IMR-90 (cell line): ENCODE measurements around the gene NPY2R. TPM values are rescaled to one million over a fixed set of nuclear protein-coding genes. Genes with fewer than 3 reads are reported as not detected.

ENCODE experiments used
- ATAC-seq: fragments of 200-7000 bp; cut with Tn5 transposase; 2 replicates; pipeline ENCODE4 v1.9.1; 2020; ENCODE audit warnings: low read depth, mild to moderate bottlenecking, moderate library complexity
- BruUV-seq: library from RNA; stranded (reverse); fragments of 400-500 nt; replicated peaks from 2 replicates; lab custom pipeline; 2021; lab: Mats Ljungman, UMichigan
- CTCF ChIA-PET: fragments of 300-600 bp; formaldehyde crosslinking; extraction: SDS; loops from one replicate; lab custom pipeline; 2021; ENCODE audit warnings: antibody characterized with exemption; lab: Yijun Ruan, JAX
- POLR2A ChIA-PET: fragments of 300-600 bp; sonication (Branson Sonifier 250); formaldehyde crosslinking; loops from one replicate; lab custom pipeline; 2022; ENCODE audit warnings: antibody characterized with exemption; ENCODE audit not compliant: unreplicated experiment; lab: Charles Lee
- DNase-seq: peaks from one replicate; pipeline ENCODE4 v3.0.0; 2013
- H2AFZ ChIP-seq: replicated peaks from 2 replicates; pipeline ENCODE3; 2013; ENCODE audit warnings: low read length, mild to moderate bottlenecking; ENCODE audit not compliant: poor library complexity
- H2AK5ac ChIP-seq: 2 replicates; pipeline ENCODE4 v1.6.1; 2013; ENCODE audit warnings: low read depth, low read length, inconsistent platforms
- H2AK9ac ChIP-seq: replicated peaks from 2 replicates; pipeline ENCODE3; 2013; ENCODE audit warnings: mild to moderate bottlenecking, low read depth, low read length, moderate library complexity; ENCODE audit not compliant: poor library complexity
- H2BK120ac ChIP-seq: 2 replicates; pipeline ENCODE4 v1.6.1; 2013; ENCODE audit warnings: low read depth, low read length, inconsistent platforms
- H2BK15ac ChIP-seq: 3 replicates; pipeline ENCODE4 v1.6.1; 2013; ENCODE audit warnings: low read depth, low read length, inconsistent platforms
- H2BK20ac ChIP-seq: 2 replicates; pipeline ENCODE4 v1.6.1; 2013; ENCODE audit warnings: low read depth, mild to moderate bottlenecking, inconsistent platforms, low read length, moderate library complexity
- H2BK5ac ChIP-seq: 2 replicates; pipeline ENCODE4 v1.6.1; 2013; ENCODE audit warnings: mild to moderate bottlenecking, low read depth, low read length, inconsistent platforms; ENCODE audit not compliant: poor library complexity, severe bottlenecking
- H3K14ac ChIP-seq: replicated peaks from 2 replicates; pipeline ENCODE4 v1.6.1; 2013; ENCODE audit warnings: low read depth, low read length, inconsistent platforms
- H3K18ac ChIP-seq: 2 replicates; pipeline ENCODE4 v1.6.1; 2013; ENCODE audit warnings: low read depth, low read length, control low read depth
- H3K23ac ChIP-seq: 2 replicates; pipeline ENCODE4 v1.6.1; 2013; ENCODE audit warnings: low read depth, low read length, inconsistent platforms
- H3K27ac ChIP-seq: 2 replicates; pipeline ENCODE4 v1.5.1; 2013; ENCODE audit warnings: mild to moderate bottlenecking, control low read depth, low read length; ENCODE audit not compliant: insufficient read depth
- H3K27me3 ChIP-seq: 2 replicates; pipeline ENCODE4 v1.6.1; 2013; ENCODE audit warnings: low read length; ENCODE audit not compliant: control insufficient read depth, insufficient read depth
- H3K36me3 ChIP-seq: 2 replicates; pipeline ENCODE4 v1.6.1; 2013; ENCODE audit warnings: low read length, mixed read lengths; ENCODE audit not compliant: control insufficient read depth, insufficient read depth
- H3K4ac ChIP-seq: 2 replicates; pipeline ENCODE4 v1.6.1; 2013; ENCODE audit warnings: low read depth, low read length, inconsistent platforms
- H3K4me1 ChIP-seq: 2 replicates; pipeline ENCODE4 v1.6.1; 2013; ENCODE audit warnings: low read length, mixed read lengths; ENCODE audit not compliant: control insufficient read depth, insufficient read depth
- H3K4me2 ChIP-seq: 2 replicates; pipeline ENCODE4 v1.6.1; 2013; ENCODE audit warnings: low read depth, mild to moderate bottlenecking, control low read depth, low read length, moderate library complexity
- H3K4me3 ChIP-seq: 2 replicates; pipeline ENCODE4 v1.5.1; 2013; ENCODE audit warnings: low read depth, mild to moderate bottlenecking, control low read depth, low read length, moderate library complexity; ENCODE audit not compliant: insufficient read depth
- H3K56ac ChIP-seq: 2 replicates; pipeline ENCODE4 v1.6.1; 2013; ENCODE audit warnings: low read length, inconsistent platforms; ENCODE audit not compliant: insufficient read depth; ENCODE audit errors: extremely low read depth
- H3K79me1 ChIP-seq, 2 experiments: 2 replicates each; pipeline ENCODE4 v1.6.1; 2013; ENCODE audit warnings: low read length in 2 of 2, inconsistent platforms in 1 of 2, low read depth in 1 of 2
- H3K9ac ChIP-seq: 2 replicates; pipeline ENCODE4 v1.6.1; 2013; ENCODE audit warnings: low read depth, low read length, control low read depth
- H3K9me1 ChIP-seq: 2 replicates; pipeline ENCODE4 v1.6.1; 2013; ENCODE audit warnings: low read length, inconsistent platforms; ENCODE audit not compliant: insufficient read depth
- H3K9me3 ChIP-seq: 2 replicates; pipeline ENCODE4 v1.6.1; 2013; ENCODE audit warnings: low read length; ENCODE audit not compliant: control insufficient read depth, insufficient read depth
- H4K20me1 ChIP-seq: 2 replicates; pipeline ENCODE4 v1.6.1; 2013; ENCODE audit warnings: low read length, inconsistent platforms; ENCODE audit not compliant: insufficient read depth
- H4K5ac ChIP-seq: 2 replicates; pipeline ENCODE4 v1.6.1; 2013; ENCODE audit warnings: mild to moderate bottlenecking, low read depth, low read length, control low read depth
- H4K8ac ChIP-seq, 2 experiments: 2 replicates each; pipeline ENCODE4 v1.6.1; 2013; ENCODE audit warnings: low read depth in 2 of 2, low read length in 2 of 2, control low read depth in 1 of 2, inconsistent platforms in 1 of 2
- H4K91ac ChIP-seq: 2 replicates; pipeline ENCODE4 v1.6.1; 2013; ENCODE audit warnings: low read depth, low read length, inconsistent platforms; ENCODE audit not compliant: insufficient read depth
- CEBPB ChIP-seq: IDR thresholded peaks from 2 replicates; pipeline ENCODE4 v1.6.1; 2012; ENCODE audit warnings: low read depth, low read length, improper control_type of control experiment
- FOS ChIP-seq: fragments of 150-350 bp; IDR thresholded peaks from 2 replicates; pipeline ENCODE4 v1.6.1; 2016; ENCODE audit warnings: low read depth, low read length
- MAFK ChIP-seq: IDR thresholded peaks from 2 replicates; pipeline ENCODE4 v1.6.1; 2012; ENCODE audit warnings: low read depth, low read length, improper control_type of control experiment
- MAZ ChIP-seq: IDR thresholded peaks from 2 replicates; pipeline ENCODE4 v1.6.1; 2012; ENCODE audit warnings: low read depth, mild to moderate bottlenecking, low read length, improper control_type of control experiment, moderate library complexity, borderline replicate concordance
- RAD21 ChIP-seq: IDR thresholded peaks from 2 replicates; pipeline ENCODE4 v1.6.1; 2012; ENCODE audit warnings: low read length, improper control_type of control experiment
- RCOR1 ChIP-seq: IDR thresholded peaks from 2 replicates; pipeline ENCODE4 v1.6.1; 2012; ENCODE audit warnings: mild to moderate bottlenecking, low read length, improper control_type of control experiment; ENCODE audit not compliant: insufficient replicate concordance
- SMC3 ChIP-seq: fragments of 150-350 bp; IDR thresholded peaks from 2 replicates; pipeline ENCODE4 v1.6.1; 2016; ENCODE audit warnings: low read depth, mild to moderate bottlenecking, antibody characterized with exemption, low read length, moderate library complexity
- WGBS, 2 experiments: methylation state at CpG; one replicate each; pipeline versions ENCODE4 v1.1.5 to v1.1.7; 2013; ENCODE audit warnings: missing lambda C conversion rate in 2 of 2; ENCODE audit not compliant: insufficient read length in 1 of 2; ENCODE audit errors: extremely low coverage in 2 of 2; 5-methylcytosine and 5-hydroxymethylcytosine counted together
- dilution Hi-C: fragments of 300-500 bp; cut with HindIII; formaldehyde crosslinking; loops from one replicate; pipeline ENCODE4 v1.14.3; 2018; ENCODE audit warnings: low sequenced_read_pairs; ENCODE audit not compliant: unreplicated experiment
- in situ Hi-C: fragments of 300-500 bp; cut with MboI; formaldehyde crosslinking; loops from 3 replicates; pipeline ENCODE4 v1.14.3; 2019; ENCODE audit warnings: low sequenced_read_pairs, inconsistent platforms, mixed read lengths
- intact Hi-C: fragments of 100-400 bp; cut with micrococcal nuclease; formaldehyde crosslinking; loops from 2 replicates; pipeline ENCODE4 v1.10.0; 2022
- polyA plus RNA-seq, 3 experiments: library from polyadenylated mRNA; depleted of rRNA; stranded (reverse); fragments of >200 nt; gene quantifications; 2 replicates each; pipeline ENCODE4 v1.2.3, GENCODE V29; 2012; ENCODE audit warnings: low replicate concordance in 1 of 3
- total RNA-seq: library from RNA; depleted of rRNA; stranded (reverse); fragments of >200 nt; gene quantifications from 2 replicates; pipeline ENCODE4 v1.2.3, GENCODE V29; 2012

NPY2R gene
- total and polyA plus RNA-seq, 2 of the 4 experiments (the other 2 are of a cell fraction) = not detected

DNA sequence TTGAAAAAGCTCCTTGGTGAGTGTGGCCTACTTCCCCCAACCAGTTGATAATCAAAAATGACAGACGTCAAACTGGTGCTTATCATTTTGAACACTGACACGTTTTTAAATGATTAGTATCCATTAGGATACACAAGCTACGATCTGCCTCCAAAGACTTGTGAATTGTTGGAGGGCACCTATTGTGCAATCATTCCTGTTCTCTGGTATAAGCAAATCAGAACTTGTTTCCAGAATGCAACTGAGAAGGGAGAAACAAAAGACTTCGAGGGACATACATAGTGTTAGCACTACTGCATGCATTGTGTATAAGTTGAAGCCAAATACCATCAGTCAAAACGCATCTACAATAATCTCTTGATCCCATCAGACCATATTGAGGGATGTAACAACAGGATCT is 11.6 kb downstream of the NPY2R start:
- ChIA-PET POLR2A (no interaction called here), CTCF (no interaction called here)
- intact Hi-C loops = no loop called here
- H3K9me3 ChIP-seq = no peaks in the 10 kb centered on the region
- H3K4ac ChIP-seq = no peak overlapping the region
- H3K79me1 ChIP-seq = no peaks in the 10 kb centered on the region
- no peak overlapping the region for H3K23ac ChIP-seq
- no peaks in the 10 kb centered on the region for H3K36me3 ChIP-seq
- no peak overlapping the region for H2BK5ac ChIP-seq
- H3K4me3 ChIP-seq = no peak overlapping the region
- H2AK5ac ChIP-seq = no peak overlapping the region
- H2BK15ac ChIP-seq = no peak overlapping the region
- DNase-seq = no peak
- H3K9ac ChIP-seq = no peak overlapping the region
- TF ChIP-seq RAD21 (no peak), RCOR1 (no peak), CEBPB (peak; percentile 81), FOS (no peak), SMC3 (no peak), MAZ (no peak), MAFK (no peak)
- ATAC-seq = no peak
- no peak overlapping the region for H4K8ac ChIP-seq
- H3K27ac ChIP-seq = no peak overlapping the region
- no peak overlapping the region for H2BK120ac ChIP-seq
- in situ Hi-C loops = no loop called here
- no peaks in the 10 kb centered on the region for H4K20me1 ChIP-seq
- H2BK20ac ChIP-seq = no peak overlapping the region
- no peaks in the 10 kb centered on the region for H3K4me1 ChIP-seq
- no peaks in the 10 kb centered on the region for H3K9me1 ChIP-seq
- no peak overlapping the region for H3K18ac ChIP-seq
- dilution Hi-C loops = no loop called here
- no peak overlapping the region for H2AK9ac ChIP-seq
- H3K14ac ChIP-seq = no peak overlapping the region
- H4K5ac ChIP-seq = no peak overlapping the region
- BruUV-seq = no TSS peak
- H4K91ac ChIP-seq = no peak overlapping the region
- no CpG with 5 or more reads among the region's 5 CpGs for WGBS, 2 experiments
- no peaks in the 10 kb centered on the region for H3K27me3 ChIP-seq
- H3K4me2 ChIP-seq = no peak overlapping the region
- no peak overlapping the region for H2AFZ ChIP-seq
- no peak overlapping the region for H3K56ac ChIP-seq
